HG03066 (cell line): ENCODE measurements around the gene CPS1.

Experiments
- ATAC-seq: cut with Tn5 transposase; IDR thresholded peaks from one replicate; pipeline ENCODE4 v1.9.1; 2021; ENCODE audit warnings: low read depth; ENCODE audit not compliant: unreplicated experiment

CPS1 gene

GRCh38 chr2:210598219-210598618 lies 41.8 kb downstream of the CPS1 start:
- no peak for ATAC-seq

GRCh38 chr2:210599476-210599875 lies 43.1 kb downstream of the CPS1 start:
- ATAC-seq, result no peak

DNA sequence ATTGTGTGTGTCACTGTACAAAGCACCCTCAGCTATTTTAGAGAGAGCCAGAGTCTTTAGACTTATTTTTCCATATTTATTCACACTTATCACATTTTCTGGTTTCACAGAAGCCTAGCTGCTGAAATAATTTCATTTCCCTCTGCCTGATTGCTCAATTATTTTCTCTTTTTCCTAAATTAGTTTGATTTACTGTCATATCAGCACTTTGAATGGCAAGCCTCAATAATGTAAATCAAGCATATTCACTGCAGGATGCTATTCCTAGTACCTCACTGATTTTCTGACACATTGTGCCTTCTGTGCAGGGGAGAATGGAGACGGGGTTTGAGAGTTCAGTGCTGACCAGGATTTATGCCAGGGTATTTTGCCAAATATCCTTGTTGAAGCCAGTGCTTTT lies 48.3 kb downstream of the CPS1 start:
- no peak for ATAC-seq

GRCh38 chr2:210606001-210606400 lies 49.6 kb downstream of the CPS1 start:
- no peak for ATAC-seq

GRCh38 chr2:210611466-210611865 lies 55.1 kb downstream of the CPS1 start:
- ATAC-seq, result no peak

DNA sequence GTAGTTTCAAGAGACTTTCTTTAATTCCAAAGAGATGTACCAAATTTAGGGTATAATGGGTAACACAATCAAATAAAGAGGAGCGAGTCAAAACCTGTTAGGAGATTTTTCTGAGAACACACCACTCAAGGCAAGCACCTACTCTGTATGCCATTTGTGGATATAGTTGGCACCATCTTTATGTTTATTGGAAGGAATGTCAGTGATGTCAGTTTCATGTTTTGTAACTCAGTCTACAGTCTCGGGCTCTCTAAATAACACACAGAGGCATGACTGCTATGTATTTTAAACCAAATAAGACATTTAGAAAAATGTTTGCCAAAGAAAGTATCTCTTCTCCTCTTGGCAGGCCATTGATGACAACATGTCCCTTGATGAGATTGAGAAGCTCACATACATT lies 59.7 kb downstream of the CPS1 start:
- ATAC-seq, result no peak

GRCh38 chr2:210617318-210617717 lies 60.9 kb downstream of the CPS1 start:
- ATAC-seq, result no peak

DNA sequence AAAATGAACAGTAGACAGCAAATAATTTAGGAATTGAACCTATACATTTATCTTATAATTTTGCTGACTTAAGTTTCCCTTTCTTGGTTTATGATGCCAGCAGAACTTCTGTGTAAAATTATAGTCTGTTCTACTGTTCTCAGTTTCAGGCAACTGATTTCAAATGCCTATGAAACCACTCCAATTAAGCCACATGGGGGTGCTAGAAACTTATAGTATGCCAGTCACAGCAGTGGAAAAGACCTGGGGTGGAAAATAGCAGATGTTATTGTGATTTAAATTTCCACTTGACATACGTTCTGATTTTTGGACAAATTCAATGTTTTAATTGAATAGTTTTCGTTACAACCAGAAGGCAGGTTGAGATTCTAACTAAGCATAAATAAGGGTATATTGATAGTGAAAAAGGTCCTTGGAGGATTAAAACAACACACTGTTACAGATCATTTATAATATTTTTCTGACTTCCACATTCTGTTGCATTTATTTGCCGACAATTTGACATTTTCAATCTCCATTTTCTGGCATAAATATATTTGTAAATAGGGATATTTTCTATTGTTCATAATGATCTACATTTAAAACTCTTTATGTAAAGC lies 61.4 kb downstream of the CPS1 start:
- peak; percentile 72 for ATAC-seq

GRCh38 chr2:210620456-210620855 lies 64.1 kb downstream of the CPS1 start:
- ATAC-seq, result no peak

DNA sequence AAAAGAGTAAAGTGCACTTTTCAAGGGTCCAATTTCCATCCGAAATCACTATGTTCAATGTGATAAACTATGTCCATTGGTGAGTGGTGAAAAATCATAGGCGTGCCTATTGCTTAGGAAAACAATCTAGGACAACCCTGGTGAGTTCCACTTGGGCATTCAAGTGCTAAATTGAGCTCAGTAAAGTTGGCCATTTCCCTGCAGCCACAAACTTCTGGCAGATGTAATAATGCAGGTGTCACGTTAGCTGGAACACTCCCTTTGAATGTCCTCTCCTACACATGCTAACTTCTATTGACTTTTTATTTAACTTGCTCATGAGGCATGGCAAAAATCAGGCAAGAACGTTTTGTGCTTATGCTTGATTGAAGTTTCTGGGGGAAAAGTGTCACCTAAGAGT lies 67.1 kb downstream of the CPS1 start:
- ATAC-seq, result no peak

GRCh38 chr2:210626849-210627248 lies 70.5 kb downstream of the CPS1 start:
- no peak for ATAC-seq

GRCh38 chr2:210630873-210631560 lies 74.6 kb downstream of the CPS1 start:
- ATAC-seq, result no peak

- no peak for ATAC-seq
Measured at GRCh38 chr2:210633699-210634098, 77.3 kb downstream of the CPS1 start.

DNA sequence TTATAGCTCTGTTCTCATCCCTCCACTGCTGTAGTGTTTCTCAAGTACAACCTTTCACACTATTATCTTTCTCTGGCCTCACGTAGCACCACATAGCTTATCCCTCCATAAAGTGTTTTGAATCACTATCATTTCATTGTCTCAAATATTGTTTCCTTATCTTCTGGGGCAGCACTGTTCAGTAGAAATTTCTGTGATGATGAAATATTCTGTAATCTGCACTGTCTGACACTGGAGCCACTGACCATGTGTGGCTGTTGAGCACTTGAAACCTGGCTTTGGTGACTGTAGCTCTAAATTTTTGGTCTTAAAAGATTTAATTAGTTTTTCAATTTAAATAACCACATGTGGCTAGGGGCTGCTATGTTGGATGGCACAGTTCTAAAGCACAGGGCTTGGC lies 78.9 kb downstream of the CPS1 start:
- no peak for ATAC-seq

DNA sequence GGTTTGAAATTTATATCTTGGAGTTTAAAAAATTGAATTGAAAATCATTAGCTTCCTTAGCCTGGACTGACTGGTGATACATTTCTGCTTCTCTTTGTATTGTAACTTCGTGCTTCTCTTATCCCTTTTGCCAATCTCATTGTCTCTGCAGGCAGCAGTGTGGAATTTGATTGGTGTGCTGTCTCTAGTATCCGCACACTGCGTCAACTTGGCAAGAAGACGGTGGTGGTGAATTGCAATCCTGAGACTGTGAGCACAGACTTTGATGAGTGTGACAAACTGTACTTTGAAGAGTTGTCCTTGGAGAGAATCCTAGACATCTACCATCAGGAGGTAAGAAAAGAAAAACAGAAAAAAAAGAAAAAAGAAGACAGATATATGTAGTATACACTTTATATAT lies 85.9 kb downstream of the CPS1 start:
- ATAC-seq, result no peak

GRCh38 chr2:210647151-210647550 lies 90.8 kb downstream of the CPS1 start:
- no peak for ATAC-seq

DNA sequence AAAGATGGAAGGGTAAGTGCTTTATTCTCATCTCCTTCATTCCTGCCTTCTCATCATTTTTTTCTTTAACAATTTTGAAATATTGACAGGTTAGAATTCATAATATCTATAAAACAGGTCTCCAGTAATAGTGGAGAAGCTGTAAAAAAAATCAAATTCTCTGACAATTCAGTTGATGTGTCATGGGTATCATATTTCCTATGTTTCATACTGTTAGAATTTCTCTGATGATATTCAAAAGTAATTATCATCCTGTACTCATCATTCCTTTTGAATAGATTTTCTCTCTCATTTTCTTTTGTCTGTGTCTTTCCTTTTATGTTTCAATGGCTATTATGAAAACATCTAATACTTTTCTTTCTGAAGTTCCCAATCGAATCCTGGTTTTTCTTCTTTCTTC lies 97.7 kb downstream of the CPS1 start:
- ATAC-seq, result no peak

DNA sequence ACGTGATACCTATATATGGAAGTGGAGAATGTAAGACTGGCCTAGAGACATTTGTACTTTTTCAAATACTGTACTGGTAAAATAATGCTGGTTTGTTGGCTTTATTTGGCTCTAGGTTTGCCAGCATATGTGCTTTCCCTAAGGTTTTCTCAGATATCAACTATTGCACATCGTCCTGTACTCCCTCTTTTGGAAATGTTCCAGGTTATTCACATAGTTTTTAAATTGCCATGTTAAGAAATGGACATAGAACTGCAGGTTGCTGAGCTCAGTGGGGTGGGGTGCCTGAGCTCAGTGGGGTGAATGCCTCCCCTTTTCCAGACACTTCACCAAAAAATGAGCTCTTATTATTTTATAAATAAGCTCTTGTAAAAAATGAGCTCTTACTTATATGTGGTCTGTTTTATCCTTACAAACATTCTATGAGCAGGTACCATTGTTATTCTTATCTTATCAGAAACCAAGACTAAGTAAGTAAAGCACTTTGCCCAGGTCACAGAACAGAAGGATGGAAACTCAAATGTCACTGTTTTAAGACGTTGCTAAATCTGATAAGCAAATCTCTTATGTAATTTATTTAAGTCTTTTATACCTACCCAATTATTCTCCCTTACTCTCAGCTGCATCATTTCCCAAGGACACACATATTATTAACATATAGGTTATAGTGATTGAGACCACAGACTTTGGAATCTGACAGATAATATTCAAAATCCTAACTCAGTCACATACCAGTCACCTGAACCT lies 99.0 kb downstream of the CPS1 start:
- no peak for ATAC-seq

- ATAC-seq, result no peak
Measured at GRCh38 chr2:210657874-210658273, 101.5 kb downstream of the CPS1 start.

DNA sequence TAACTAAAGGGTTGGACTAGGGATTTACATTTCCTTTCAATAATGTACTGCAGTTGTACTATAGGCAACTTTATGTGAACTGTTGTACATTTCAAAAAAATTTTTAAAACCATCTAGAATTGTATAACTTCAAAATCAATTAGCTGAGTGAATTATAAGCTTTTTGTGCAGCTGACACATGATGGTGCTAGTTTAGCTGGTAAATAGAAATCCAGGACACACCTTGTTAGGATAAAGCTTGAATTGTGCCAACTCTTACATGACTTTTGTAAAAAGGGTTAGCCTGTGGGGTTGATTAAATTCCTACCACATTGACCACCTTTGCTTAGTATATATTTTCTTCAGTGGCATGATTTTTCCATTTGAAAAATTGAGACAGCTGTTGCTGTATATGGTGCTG lies 104.4 kb downstream of the CPS1 start:
- no peak for ATAC-seq

DNA sequence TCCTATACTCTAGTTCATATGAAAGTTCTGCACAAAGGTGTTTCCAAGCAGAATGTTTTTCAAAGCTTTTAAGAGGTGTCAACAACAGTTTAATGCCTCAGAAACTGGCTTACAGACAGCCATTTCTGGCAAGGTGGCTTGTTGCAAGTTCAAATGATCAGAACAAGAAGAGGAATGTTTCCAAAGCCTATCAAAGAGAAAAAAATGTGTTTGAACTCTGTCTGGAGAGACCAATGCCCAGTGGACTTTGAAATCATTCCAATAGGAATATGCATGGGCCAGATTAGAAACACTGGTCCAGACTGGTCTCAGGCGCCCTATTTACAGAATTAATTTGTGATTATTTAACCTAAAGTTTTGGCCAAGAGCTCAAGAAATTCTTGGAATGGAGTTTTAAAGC lies 106.2 kb downstream of the CPS1 start:
- no peak for ATAC-seq

DNA sequence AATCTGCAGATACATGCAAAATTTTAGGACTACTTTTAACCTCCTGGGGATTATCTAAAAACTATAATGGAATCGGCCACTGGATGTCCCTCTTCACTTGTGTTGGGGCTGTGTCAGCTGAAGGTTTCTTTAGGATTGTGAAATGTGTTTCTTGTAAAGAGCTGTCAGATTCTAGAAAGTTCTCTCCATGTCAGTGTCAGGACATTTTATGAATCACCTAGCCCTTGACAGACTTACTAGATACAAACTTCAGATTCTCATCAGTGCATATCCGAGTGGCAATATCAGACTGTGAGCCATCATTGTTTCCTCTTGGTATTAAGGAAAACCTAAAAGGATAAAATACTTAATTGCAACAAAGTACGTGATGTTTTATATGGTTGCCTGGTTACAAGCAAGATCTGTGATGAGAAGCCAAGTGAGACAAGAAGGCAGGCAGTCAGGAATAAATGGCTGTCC lies 107.3 kb downstream of the CPS1 start:
- ATAC-seq, result no peak
